NCI-H1105 treated with DMSO at 0.1 percent for 48 hours (cell line): ENCODE data around the gene SHMT2.

Source experiments
- DNase-seq: peaks from one replicate; lab custom pipeline; 2025; lab: John Stamatoyannopoulos, UW

Gene SHMT2

GRCh38 chr12:57198329-57198728 is 31.2 kb upstream of the SHMT2 start:
- DNase-seq = no peak

DNA sequence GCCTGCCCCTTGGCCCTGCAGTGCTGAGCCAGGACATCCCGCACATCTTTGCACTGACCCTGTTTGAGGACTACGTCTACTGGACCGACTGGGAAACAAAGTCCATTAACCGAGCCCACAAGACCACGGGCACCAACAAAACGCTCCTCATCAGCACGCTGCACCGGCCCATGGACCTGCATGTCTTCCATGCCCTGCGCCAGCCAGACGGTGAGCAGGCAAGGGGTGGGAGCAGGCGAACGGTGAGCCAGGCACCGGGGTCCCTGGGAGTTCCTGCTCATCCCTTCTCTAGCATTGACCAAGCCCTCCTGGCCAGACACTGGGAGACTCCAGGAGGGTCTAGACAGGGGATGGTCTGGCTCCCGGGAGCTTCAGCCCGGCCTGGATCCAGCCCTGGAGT is 30.3 kb upstream of the SHMT2 start:
- DNase-seq = no peak

DNA sequence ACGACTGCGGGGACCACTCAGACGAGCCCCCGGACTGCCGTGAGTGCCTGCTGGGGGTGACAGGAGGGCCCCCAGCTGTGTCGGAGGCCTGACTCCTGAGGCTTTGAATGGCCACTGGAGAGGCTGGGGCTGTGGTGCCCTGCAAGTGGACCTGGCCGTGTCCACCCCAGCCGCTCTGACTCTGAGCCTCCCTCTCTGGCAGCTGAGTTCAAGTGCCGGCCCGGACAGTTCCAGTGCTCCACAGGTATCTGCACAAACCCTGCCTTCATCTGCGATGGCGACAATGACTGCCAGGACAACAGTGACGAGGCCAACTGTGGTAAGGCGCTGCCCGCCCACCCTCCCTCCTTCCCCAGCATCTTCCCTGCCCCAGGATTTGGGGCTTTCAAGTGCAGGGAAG is 29.0 kb upstream of the SHMT2 start:
- no peak for DNase-seq

DNA sequence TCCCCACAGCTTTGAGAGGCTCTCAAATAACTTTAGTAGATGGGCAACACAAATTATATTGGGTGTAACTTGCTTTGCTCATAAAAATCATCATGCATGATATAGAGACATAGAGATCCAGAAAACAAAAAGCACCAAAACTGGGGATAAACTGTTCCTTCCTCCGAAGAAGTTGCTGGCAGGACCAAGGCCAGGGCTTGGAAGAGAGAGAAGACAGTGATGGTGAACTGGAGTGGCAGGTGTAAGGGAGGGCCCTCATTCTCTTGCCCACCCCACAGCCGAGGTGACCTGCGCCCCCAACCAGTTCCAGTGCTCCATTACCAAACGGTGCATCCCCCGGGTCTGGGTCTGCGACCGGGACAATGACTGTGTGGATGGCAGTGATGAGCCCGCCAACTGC is 28.3 kb upstream of the SHMT2 start:
- no peak for DNase-seq

- no peak for DNase-seq
These were observed 27.9 kb upstream of the SHMT2 start for GRCh38 chr12:57201631-57202030.

GRCh38 chr12:57202321-57202720 is 27.2 kb upstream of the SHMT2 start:
- no peak for DNase-seq

DNA sequence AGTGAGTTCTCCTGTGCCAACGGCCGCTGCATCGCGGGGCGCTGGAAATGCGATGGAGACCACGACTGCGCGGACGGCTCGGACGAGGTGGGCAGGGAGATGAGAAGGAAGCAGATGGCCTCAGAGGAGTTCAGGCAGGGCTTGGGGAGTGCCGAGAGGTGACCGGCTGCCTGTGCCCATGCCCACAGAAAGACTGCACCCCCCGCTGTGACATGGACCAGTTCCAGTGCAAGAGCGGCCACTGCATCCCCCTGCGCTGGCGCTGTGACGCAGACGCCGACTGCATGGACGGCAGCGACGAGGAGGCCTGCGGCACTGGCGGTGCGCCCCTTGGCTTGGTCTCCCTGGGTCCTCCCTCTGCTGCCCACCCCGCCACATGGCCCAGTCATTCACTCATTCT is 26.3 kb upstream of the SHMT2 start:
- no peak for DNase-seq

GRCh38 chr12:57203791-57204190 is 25.7 kb upstream of the SHMT2 start:
- DNase-seq = no peak

GRCh38 chr12:57204454-57204853 is 25.1 kb upstream of the SHMT2 start:
- no peak for DNase-seq

DNA sequence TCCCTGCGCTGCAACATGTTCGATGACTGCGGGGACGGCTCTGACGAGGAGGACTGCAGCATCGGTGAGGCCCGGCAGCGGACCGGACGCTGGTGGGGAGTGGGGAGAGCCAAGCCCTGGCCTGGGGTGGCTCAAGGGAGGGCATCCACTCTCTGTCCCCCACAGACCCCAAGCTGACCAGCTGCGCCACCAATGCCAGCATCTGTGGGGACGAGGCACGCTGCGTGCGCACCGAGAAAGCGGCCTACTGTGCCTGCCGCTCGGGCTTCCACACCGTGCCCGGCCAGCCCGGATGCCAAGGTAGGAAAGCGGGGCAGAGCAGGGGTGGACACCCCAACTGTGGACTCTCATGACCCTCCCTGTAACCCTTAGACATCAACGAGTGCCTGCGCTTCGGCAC is 24.3 kb upstream of the SHMT2 start:
- DNase-seq = no peak

DNA sequence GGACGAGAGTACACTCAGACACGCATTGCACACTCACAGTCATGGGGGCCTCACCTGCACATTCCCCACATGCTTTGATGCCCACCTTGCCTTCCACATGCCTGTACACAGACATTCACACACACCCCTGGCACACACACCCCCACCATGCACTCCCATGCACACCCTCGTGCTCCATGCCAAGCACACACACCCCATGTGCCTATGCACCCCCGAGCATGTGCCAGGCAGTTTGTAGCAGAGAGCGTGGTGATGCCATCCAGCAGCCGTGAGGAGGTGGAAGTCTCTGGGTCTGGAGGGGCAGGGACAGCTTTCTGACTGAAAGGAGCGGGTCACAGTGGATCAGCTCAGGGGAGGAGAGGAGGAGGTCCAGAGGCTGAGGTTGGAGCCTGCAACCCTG is 23.6 kb upstream of the SHMT2 start:
- DNase-seq = no peak

- DNase-seq = no peak
These were observed 21.5 kb upstream of the SHMT2 start for GRCh38 chr12:57207731-57208630.

GRCh38 chr12:57208631-57209282 is 20.8 kb upstream of the SHMT2 start:
- no peak for DNase-seq

DNA sequence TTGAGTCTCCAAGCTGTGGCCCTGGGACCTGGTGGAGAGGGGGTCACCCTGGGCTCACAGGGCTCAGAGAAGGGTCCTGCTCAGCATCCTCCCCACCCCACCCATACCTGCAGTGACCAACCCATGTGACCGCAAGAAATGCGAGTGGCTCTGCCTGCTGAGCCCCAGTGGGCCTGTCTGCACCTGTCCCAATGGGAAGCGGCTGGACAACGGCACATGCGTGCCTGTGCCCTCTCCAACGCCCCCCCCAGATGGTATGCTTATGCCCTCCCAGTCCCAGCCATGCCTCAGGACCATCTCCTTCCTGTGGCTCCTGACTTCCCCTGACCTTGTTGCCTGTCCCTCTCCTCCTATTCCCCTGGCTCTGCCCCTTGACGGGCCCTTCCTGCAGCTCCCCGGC is 19.6 kb upstream of the SHMT2 start:
- DNase-seq = no peak

- no peak for DNase-seq
These were observed 19.1 kb upstream of the SHMT2 start for GRCh38 chr12:57210461-57210860.

DNA sequence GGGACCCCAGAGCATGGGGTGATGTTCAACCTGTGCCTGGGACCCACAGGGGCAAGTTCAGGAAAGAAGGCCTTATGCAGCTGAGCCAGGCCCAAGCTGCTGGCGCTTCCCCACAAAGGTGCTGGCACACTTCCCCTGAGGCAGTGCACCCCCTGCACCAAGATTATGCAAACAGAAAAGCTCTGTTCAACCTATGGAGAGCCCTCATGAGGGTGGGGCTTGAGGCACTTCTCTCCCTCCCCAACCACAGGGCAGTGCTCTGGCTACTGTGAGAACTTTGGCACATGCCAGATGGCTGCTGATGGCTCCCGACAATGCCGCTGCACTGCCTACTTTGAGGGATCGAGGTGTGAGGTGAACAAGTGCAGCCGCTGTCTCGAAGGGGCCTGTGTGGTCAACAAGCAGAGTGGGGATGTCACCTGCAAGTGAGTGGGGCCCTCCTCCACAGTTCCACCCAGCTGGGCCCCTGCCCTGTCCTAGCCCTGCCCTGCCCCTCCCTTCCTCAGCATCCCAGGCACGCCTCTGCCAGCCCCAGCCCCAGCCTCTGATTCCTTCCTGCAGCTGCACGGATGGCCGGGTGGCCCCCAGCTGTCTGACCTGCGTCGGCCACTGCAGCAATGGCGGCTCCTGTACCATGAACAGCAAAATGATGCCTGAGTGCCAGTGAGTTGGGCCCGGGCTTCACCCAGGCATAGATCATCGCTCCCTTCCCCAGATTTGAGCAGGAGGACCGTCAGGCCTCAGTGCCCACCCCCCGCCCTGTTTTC is 18.4 kb upstream of the SHMT2 start:
- DNase-seq = no peak

DNA sequence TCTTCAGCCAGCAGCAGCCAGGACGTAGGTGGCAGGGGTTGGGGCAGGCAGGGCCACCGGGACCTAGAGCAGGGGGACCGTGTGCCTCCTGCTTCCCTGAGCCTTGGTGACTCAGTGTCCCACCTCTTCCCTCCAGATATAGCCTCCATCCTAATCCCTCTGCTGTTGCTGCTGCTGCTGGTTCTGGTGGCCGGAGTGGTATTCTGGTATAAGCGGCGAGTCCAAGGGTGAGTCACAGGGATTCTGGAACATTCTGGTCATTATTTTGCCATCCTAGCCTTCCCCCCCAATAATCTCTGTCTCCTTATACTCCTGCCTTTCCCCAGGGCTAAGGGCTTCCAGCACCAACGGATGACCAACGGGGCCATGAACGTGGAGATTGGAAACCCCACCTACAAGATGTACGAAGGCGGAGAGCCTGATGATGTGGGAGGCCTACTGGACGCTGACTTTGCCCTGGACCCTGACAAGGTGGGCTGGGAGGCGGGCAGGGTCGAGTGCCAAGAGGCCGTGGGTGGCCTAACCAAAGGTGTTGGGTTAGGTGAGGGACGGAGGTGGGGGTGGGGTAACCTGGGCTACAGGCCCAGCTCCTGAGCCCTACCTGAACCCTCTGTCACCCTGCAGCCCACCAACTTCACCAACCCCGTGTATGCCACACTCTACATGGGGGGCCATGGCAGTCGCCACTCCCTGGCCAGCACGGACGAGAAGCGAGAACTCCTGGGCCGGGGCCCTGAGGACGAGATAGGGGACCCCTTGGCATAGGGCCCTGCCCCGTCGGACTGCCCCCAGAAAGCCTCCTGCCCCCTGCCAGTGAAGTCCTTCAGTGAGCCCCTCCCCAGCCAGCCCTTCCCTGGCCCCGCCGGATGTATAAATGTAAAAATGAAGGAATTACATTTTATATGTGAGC is 17.5 kb upstream of the SHMT2 start:
- DNase-seq = no peak

- no peak for DNase-seq
These were observed 16.8 kb upstream of the SHMT2 start for GRCh38 chr12:57212701-57213057.

- DNase-seq = peak; percentile 72
These were observed 16.3 kb upstream of the SHMT2 start for GRCh38 chr12:57213058-57213715.

- no peak for DNase-seq
These were observed 15.6 kb upstream of the SHMT2 start for GRCh38 chr12:57213763-57214397.

- peak; percentile 62 for DNase-seq
These were observed 15.1 kb upstream of the SHMT2 start for GRCh38 chr12:57214398-57214781.
